Ascending aorta (tissue), 2 donors: Measurements from ENCODE around the gene SPO11. TPM values are rescaled to one million over a fixed set of nuclear protein-coding genes. Genes with fewer than 3 reads are reported as not detected.

Experiments
- DNase-seq, 2 donors: peaks; one replicate each; pipeline ENCODE4 v3.0.0-alpha.2; 2019; ENCODE audit warnings: low spot score in 2 of 2
- H3K27ac ChIP-seq, 2 donors: fragments of 200-600 bp; sonication (generic); one replicate each; pipeline ENCODE4 v1.5.1; 2016 to 2017; ENCODE audit warnings: mild to moderate bottlenecking in 1 of 2
- H3K27me3 ChIP-seq: fragments of 200-600 bp; sonication (generic); one replicate; pipeline ENCODE4 v1.5.1; 2017
- H3K36me3 ChIP-seq, 2 donors: fragments of 200-600 bp; sonication (generic); one replicate each; pipeline ENCODE4 v1.5.1; 2016
- H3K4me1 ChIP-seq, 2 donors: fragments of 200-600 bp; sonication (generic); one replicate each; pipeline ENCODE4 v1.5.1; 2016 to 2017; ENCODE audit warnings: mild to moderate bottlenecking in 1 of 2
- H3K4me3 ChIP-seq, 2 donors: fragments of 200-600 bp; sonication (generic); one replicate each; pipeline ENCODE4 v1.5.1; 2016 to 2017; ENCODE audit warnings: mild to moderate bottlenecking in 1 of 2
- H3K9me3 ChIP-seq, 2 donors: fragments of 200-600 bp; sonication (generic); one replicate each; pipeline ENCODE4 v1.5.1; 2016
- CTCF ChIP-seq, 3 experiments: fragments of 200-600 bp in 2 of 3; fragments of 450-650 bp in 1 of 3; sonication (generic) in 2 of 3; IDR thresholded peaks; one replicate each; pipeline ENCODE4 v1.5.1; 2016 to 2019; ENCODE audit warnings: antibody characterized with exemption in 3 of 3, mild to moderate bottlenecking in 1 of 3, moderate library complexity in 1 of 3
- intact Hi-C: fragments of 100-400 bp; cut with DNase I; formaldehyde crosslinking; loops from one replicate; pipeline ENCODE4 v1.15.1; 2023
- total RNA-seq: library from RNA; depleted of rRNA; stranded (reverse); fragments of >200 nt; gene quantifications from one replicate; pipeline ENCODE4 v1.1.0, GENCODE V29; 2016

SPO11 gene
- total RNA-seq, 1 donor from 2014 or later, result not detected

GRCh38 chr20:57321142-57321541 is 8.5 kb upstream of the SPO11 start:
- TF ChIP-seq CTCF (IDR thresholded peaks at IDR 0.05), result no peak
- Histone ChIP-seq H3K4me3 (no peak overlapping the region), H3K36me3 (no peaks in the 10 kb centered on the region), H3K27ac (no peak overlapping the region), H3K27me3 (no peaks in the 10 kb centered on the region), H3K9me3 (no peaks in the 10 kb centered on the region), H3K4me1 (no peaks in the 10 kb centered on the region)
- no peak for DNase-seq
- intact Hi-C loops, result no loop called here

- Histone ChIP-seq H3K4me3 (no peak overlapping the region), H3K27me3 (no peaks in the 10 kb centered on the region), H3K9me3 (no peaks in the 10 kb centered on the region), H3K4me1 (no peaks in the 10 kb centered on the region), H3K36me3 (no peaks in the 10 kb centered on the region), H3K27ac (no peak overlapping the region)
- TF ChIP-seq CTCF (IDR thresholded peaks at IDR 0.05), result no peak
- no peak for DNase-seq
- intact Hi-C loops, result no loop called here
These were observed 7.1 kb upstream of the SPO11 start for GRCh38 chr20:57322476-57322875.

- Histone ChIP-seq H3K4me1 (no peaks in the 10 kb centered on the region), H3K9me3 (no peaks in the 10 kb centered on the region), H3K36me3 (no peaks in the 10 kb centered on the region), H3K27me3 (no peaks in the 10 kb centered on the region), H3K4me3 (no peak overlapping the region), H3K27ac (no peak overlapping the region)
- intact Hi-C loops, result no loop called here
- no peak for DNase-seq
- no peak for TF ChIP-seq CTCF (IDR thresholded peaks at IDR 0.05)
These were observed 6.6 kb upstream of the SPO11 start for GRCh38 chr20:57323034-57323433.

GRCh38 chr20:57325632-57326356 is 3.8 kb upstream of the SPO11 start:
- no peaks in the 10 kb centered on the region for H3K4me1 ChIP-seq
- no peaks in the 10 kb centered on the region for H3K27me3 ChIP-seq
- H3K4me3 ChIP-seq, result no peak overlapping the region
- intact Hi-C loops, result no loop called here
- no peak for DNase-seq
- H3K27ac ChIP-seq, result no peak overlapping the region
- H3K9me3 ChIP-seq, result no peaks in the 10 kb centered on the region
- no peak for TF ChIP-seq CTCF (IDR thresholded peaks at IDR 0.05)
- no peaks in the 10 kb centered on the region for H3K36me3 ChIP-seq

GRCh38 chr20:57326667-57327455 is 2.7 kb upstream of the SPO11 start:
- Histone ChIP-seq H3K27ac (no peak overlapping the region), H3K36me3 (no peaks in the 10 kb centered on the region), H3K4me3 (no peak overlapping the region), H3K4me1 (no peaks in the 10 kb centered on the region), H3K9me3 (no peaks in the 10 kb centered on the region), H3K27me3 (no peaks in the 10 kb centered on the region)
- no peak for TF ChIP-seq CTCF (IDR thresholded peaks at IDR 0.05)
- intact Hi-C loops, result no loop called here
- DNase-seq, result no peak
